MV-4-11 (cell line): ENCODE results near the gene DLX2.

Source experiments
- DNase-seq: peaks from one replicate; lab custom pipeline; 2025; lab: John Stamatoyannopoulos, UW

Gene DLX2

GRCh38 chr2:172094294-172095145, 8.2 kb downstream of the DLX2 start:
- DNase-seq = no peak

DNA sequence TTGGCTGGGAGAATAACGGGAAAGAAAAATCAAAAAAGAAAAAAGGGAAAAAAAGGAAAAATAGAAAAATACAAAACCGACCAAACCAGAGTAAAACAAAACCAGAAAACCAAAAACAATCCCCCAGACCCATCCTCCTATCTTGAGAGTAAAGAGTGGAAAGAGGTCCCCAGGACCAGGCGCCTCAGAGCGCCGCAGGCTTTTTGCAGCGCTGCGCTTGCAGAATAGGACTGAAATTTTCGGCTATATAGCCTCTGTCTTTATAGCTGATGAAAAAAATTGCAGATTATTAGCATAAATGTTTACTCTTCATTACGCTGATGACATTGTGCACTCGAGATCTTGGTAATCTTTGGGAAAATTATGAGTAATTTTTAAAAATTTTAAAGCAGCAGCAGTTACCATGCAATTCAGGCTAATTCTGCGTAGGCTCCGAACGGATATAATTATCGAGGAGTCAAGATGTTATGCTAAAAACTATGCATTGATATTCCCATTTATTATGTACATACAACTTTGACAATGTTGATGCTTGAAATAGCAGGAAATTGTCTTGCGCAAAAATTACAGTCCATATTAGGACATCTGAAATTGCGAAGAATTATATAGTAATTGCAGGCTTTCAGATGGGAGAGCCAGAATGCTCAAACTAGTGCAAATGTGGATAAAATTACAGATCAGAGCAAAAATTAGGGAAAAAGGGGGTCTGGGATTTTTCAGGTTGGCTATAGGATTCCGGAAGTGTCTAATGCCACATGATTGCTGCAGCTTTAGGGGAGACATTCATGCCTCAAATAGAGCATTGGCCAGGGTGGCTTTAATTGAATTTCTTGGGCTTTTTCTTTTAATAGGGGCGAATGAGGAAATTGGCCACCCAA, 9.0 kb downstream of the DLX2 start:
- DNase-seq = no peak

GRCh38 chr2:172092716-172093415, 9.8 kb downstream of the DLX2 start:
- DNase-seq = no peak

GRCh38 chr2:172091761-172092566, 10.7 kb downstream of the DLX2 start:
- DNase-seq = no peak

DNA sequence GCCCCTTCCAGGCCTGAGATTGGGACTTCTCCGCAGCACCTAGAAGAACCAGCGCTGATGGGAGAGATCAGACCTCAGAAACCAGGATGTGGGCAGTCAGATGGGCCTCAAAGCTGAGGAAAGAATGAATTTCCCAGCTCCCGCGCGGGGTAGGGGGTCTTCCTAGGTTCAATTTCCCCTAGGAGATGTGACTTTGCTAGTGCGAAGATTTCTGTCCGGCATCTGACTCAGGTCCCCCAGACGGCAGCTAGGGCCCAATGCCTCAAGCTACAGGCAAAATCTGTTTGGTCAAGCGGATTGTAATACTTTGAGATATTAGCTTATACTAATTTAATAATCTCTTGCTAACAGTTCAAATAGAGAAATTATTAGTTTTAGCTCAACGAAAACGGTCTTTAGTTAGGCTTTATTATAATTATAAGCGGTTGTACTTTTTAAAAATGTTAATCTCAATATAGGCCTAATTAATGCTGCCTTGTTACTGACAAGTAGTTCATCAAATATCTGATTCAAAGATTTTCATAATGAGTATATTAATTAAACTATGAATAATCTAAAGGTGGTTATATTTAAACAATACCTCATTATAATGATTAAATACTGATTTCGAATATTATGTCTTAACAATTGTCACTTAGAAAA, 11.6 kb downstream of the DLX2 start:
- DNase-seq = no peak

DNA sequence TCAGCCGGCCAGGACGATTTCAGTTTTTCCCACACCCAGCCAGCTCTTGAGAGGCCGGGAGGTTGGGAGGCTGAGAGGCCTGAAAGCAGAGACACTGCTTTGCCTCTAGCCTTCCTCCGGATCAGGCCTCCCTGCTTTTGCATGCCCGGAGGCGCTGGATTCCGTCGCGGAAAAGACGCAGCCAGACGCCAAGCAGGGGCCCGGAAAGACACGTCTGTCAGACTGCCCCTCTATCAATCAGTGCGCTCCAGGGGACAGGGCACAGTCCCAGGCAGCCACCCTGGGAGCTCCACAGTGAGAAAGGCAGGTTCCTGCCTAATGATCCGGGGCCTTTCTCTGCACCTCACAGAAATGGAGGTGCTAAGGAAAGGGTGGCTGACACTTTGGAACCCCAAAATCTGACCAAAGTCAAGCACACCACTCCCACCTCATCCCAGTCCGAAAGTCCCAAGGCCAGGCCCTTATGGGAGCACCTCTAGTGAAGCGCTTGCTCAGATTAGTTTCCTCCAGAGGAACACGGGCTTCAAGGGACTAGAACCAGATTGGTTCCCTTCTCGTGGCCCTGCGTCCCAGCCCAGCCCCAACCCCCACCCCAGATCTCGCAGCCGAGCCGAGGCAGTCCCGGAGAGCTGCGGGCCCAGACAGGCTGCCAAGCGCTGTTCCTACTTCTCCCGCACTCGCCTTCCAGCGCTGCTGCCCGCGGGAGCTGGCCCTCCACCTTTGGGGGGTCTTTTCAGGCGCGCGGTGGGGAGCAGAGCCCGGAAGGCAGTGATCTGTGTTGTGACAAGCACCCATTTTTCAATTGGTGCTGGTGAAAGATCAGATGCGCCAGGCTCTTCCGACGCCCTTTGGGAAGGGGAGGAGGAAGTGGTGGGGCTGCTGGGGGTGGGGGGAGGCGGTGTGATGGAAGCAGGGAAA, 12.4 kb downstream of the DLX2 start:
- no peak for DNase-seq

DNA sequence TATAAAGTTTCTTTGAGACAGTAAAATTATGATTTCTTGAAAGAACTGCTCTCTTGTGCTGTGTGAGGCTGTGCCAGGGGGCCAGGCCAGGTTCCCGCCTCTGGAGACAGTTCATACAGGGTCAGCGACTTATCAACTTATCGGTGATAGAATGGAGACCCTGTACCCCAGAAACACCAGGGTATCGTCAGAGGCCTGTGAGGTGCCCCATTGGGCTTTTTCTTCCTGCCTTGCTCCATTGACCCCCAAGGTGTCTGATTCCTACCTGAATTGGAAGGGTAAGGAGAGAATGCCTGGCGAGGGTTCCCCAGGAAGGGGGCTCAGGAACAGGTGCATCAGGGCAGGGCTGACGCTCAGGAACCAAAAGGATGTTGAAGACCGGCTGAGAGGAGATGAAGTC, 13.1 kb downstream of the DLX2 start:
- DNase-seq = no peak

- DNase-seq = no peak
Observed at GRCh38 chr2:172089005-172089504, 13.6 kb downstream of the DLX2 start.

- no peak for DNase-seq
Observed at GRCh38 chr2:172088245-172089004, 14.3 kb downstream of the DLX2 start.

DNA sequence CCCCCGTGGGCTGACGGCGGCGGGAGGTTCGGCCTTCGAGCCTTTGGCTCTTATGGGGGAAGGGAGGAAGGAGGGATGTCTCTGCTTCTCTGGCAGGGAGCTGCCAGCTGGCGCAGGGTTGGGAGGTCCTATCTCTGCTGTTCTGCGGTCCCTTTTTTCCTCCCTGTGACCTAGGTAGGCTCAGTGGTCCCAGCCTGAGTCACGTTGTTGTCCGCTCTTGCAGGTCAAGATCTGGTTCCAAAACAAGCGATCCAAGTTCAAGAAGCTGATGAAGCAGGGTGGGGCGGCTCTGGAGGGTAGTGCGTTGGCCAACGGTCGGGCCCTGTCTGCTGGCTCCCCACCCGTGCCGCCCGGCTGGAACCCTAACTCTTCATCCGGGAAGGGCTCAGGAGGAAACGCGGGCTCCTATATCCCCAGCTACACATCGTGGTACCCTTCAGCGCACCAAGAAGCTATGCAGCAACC, 14.9 kb downstream of the DLX2 start:
- DNase-seq = no peak

DNA sequence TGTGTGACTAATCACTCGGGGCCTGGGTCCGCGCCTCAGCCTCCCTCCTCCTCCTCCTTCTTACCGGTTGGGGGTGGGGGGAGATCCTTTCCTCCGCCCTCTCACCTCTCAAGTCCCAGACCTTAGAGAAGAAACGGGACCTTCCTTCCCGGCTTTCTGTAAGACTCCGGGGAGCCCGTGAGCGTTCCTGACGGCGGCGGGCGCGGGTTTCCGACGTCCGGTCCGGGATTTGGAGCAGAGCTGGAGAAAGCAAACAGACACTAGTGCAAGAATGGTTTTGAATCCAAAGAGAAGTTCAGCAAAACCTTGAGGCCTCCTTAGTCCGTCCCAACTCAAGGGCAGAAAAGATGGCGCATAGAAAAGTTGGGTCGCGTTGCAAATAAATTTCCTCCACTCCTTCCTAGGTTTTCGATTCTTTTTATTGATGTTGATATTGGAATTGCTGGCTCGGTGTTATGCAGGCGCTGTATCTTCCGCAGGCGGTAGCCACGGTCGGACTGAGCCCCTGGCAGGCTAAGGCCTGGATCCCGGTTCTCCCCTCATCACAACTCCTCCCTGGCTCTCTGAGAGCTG, 15.4 kb downstream of the DLX2 start:
- no peak for DNase-seq

GRCh38 chr2:172086241-172087206, 16.2 kb downstream of the DLX2 start:
- DNase-seq = no peak

- no peak for DNase-seq
Observed at GRCh38 chr2:172085460-172086159, 17.1 kb downstream of the DLX2 start, which contains the start of gene DLX1. TSS of gene DLX1 (plus strand) at chr2:172085507. CDS start at chr2:172085678, 171 bp downstream.

DNA sequence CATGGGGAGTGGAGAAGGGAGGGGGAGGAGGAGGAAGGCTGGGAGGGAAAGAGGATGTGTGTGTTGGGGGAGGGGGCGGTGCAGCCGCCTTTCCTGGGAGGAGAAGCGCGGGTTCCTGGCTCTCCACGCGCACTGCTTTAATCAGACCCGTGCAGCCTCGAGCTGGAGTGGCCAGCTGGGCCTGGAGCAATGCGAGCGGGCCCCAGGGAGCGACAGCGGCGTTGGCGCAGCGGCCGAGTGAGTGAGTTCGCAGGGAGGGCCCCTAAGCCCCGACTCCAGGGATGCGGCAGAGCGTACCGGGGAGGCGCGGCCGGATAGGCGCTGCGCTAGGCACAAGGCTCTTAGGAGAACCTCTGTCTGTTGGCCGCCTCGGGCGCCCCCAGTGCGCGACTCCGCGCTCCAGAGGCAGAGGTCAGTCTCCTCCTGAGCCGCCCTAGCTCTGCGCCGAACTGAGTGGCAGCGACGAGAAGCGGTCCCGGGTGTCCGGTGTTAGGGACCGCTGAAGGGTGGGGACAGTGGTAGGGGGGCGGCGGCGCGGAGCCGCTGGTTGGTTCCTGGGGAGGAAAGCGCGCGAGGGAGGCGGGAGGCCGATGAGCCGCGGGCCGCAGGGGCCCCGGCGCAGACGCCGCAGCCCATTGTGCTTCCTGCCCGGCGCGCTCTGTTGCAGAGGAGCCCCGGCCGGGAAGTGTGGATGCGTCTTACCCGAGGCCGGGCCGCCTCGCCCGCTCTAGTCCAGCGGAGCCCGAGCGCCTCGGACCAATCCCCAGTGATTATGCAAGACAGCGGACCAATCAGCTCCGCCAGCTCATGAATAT, 17.8 kb downstream of the DLX2 start:
- peak; percentile 96 for DNase-seq

DNA sequence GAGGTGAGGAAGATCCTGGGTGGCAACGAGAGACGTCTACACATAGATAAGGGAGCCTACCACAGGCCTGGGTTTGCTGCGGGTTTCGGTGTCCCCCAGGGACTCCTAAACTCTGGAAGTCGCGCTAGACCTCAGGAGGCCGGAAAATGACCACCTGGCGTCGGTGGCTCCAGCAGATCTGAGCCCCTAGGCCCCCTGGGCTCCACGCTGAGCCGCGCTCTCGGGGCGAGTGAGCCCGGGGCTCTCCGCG, 18.4 kb downstream of the DLX2 start:
- peak; percentile 65 for DNase-seq
